Activated naive CD4-positive, alpha-beta T cell treated with anti-CD3 and anti-CD28 coated beads, Interleukin-2, amount 10 ng/mL, durations not matched to agents 7 days and 5 days (primary cell): ENCODE data around the gene ACSL6.

Source experiments
- CTCF ChIA-PET: fragments of 350-600 bp; sonication (Branson Sonifier 250); formaldehyde crosslinking; loops from one replicate; lab custom pipeline; 2021; ENCODE audit warnings: antibody characterized with exemption; lab: Charles Lee
- DNase-seq: peaks from one replicate; pipeline ENCODE4 v3.0.0-alpha.2; 2020
- H3K27ac Mint-ChIP-seq: one replicate; pipeline ENCODE4 v1.8.0; 2021; ENCODE audit warnings: mild to moderate bottlenecking, moderate library complexity, mixed read lengths
- H3K27me3 Mint-ChIP-seq: one replicate; pipeline ENCODE4 v1.8.0; 2021; ENCODE audit warnings: mild to moderate bottlenecking, mixed read lengths
- H3K36me3 Mint-ChIP-seq: one replicate; pipeline ENCODE4 v1.8.0; 2021; ENCODE audit warnings: mixed read lengths
- H3K4me1 Mint-ChIP-seq: one replicate; pipeline ENCODE4 v1.8.0; 2021; ENCODE audit warnings: mixed read lengths
- H3K4me3 Mint-ChIP-seq: one replicate; pipeline ENCODE4 v1.8.0; 2021; ENCODE audit warnings: mild to moderate bottlenecking, moderate library complexity, mixed read lengths
- H3K9me3 Mint-ChIP-seq: one replicate; pipeline ENCODE4 v1.8.0; 2021; ENCODE audit warnings: mixed read lengths

ACSL6 gene

DNA sequence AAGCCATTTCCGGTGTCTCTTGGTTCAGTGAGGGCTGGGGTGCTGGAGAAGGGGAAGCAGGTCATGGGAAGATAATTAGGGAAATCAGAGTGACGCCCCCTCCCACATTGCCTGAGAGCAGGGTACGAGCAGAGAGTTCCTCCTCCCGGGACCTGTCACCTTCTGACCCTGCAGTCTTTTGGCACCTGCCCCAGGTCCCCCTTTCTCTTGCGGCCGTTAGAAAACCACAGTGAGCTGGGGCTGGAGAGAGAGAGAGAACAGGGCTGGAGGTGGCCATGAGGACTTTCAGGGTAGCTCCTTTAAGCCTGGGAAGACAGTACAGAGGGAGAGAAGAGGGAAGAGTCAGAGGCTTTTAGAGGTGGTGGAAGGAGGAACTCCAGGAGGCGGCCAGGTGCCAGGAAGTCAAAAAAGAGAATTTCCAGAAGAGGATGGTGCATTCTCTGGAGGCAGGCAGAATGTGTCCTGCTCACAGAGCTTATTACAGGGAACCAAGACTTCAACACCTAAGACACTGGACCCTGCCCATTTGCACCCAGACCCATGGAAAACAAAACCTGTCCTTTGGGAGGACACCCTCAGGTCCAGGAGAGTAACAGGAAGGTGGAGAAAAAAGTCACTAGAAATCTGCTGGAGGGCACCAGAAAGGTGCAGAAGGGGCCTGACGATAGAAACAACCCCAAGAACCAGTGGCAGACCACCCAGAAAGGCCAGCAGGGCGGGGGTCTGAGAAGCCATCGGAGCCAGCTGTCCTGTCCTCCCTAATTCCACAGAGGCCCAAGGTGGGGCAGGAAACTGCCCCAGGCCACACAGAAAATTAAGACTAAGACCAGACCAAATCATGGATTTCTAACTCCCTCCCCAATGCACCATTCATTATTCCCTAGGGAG is 6.5 kb upstream of the ACSL6 start:
- Mint-ChIP-seq H3K27me3 (peaks cover 57% of the 10 kb centered on the region), H3K4me1 (peaks cover 56% of the 10 kb centered on the region), H3K27ac (no peak overlapping the region), H3K4me3 (no peak overlapping the region), H3K9me3 (no peaks in the 10 kb centered on the region), H3K36me3 (no peaks in the 10 kb centered on the region)
- DNase-seq = no peak
- CTCF ChIA-PET = interaction anchor here (0.7 to 3.7 kb wide), 2 partner anchors 10 to 45 kb away, joined by 3 to 12 read pairs; no protein-coding TSS in a partner anchor

DNA sequence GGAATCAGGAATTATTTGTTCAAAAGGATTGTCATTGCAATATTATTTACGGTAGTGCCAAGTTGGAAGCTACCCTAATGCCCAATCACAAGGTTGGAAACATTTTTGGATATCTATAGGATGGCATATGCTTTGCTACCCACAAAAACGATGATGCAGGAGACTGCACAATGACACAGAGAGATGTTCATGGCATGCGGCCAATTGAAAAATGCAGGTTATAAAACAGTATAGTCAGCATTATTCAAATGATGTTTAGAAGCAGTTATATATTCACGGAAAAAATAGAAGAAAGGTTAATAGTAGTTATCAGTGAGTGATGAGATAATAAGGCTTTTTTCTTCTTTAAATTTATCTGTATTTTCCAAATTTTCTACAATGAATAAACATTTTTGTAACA is 5.9 kb upstream of the ACSL6 start:
- H3K27me3 Mint-ChIP-seq = peaks cover 63% of the 10 kb centered on the region
- H3K4me1 Mint-ChIP-seq = peaks cover 52% of the 10 kb centered on the region
- DNase-seq = no peak
- no peak overlapping the region for H3K27ac Mint-ChIP-seq
- no peaks in the 10 kb centered on the region for H3K9me3 Mint-ChIP-seq
- CTCF ChIA-PET = interaction anchor here (0.7 to 3.7 kb wide), 2 partner anchors 10 to 46 kb away, joined by 3 to 12 read pairs; no protein-coding TSS in a partner anchor
- no peaks in the 10 kb centered on the region for H3K36me3 Mint-ChIP-seq
- no peak overlapping the region for H3K4me3 Mint-ChIP-seq

DNA sequence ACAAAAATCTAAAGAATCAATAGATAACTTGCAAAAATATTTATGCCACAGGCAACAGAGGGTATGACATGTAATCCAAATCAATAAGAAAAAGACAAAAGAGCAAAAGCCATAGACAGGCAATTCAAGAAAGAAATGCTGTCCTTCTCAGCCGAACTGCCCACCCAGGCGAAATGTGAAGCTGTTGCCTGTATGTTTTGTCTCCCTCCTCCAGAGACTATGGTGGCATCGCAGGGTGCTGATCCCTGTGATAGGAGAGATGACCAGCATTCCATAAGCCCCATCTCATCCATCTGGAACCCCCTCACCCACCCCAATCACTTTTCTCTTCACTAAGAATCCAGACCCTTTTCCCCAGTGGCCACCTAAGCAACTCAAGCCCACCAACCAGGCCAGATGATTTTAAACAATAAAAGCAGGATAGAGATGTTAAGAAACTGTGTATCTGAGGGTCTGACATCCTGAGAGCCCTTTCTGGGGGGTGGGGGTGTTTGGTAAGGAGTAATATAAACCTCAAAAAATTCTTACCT is 5.3 kb upstream of the ACSL6 start:
- Mint-ChIP-seq H3K27me3 (peaks cover 69% of the 10 kb centered on the region), H3K27ac (no peak overlapping the region), H3K4me3 (no peak overlapping the region), H3K4me1 (peaks cover 57% of the 10 kb centered on the region), H3K36me3 (no peaks in the 10 kb centered on the region), H3K9me3 (no peaks in the 10 kb centered on the region)
- CTCF ChIA-PET = interaction anchor here (3.7 kb wide), 1 partner anchor 9 kb away, joined by 12 read pairs; no protein-coding TSS in a partner anchor
- DNase-seq = no peak

DNA sequence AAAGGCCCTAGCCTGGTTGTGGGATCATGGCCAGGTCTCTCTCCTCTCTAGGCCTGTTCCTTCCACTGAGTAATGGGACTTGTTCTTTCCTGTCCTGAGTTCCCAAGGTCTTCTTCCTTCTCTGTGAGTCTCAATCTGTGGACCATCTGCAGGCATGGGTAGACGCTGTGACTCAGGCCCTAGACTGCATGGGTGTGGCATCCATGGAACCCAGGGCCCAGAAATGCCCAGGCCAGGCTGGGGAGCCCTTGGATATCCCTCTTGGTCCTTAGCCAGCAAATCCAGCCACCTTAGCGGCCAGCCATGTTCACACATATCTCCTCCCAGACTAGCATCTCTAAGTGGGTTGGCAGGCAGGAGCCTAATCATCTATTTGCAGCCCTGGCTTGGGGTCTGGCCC is 2.3 kb upstream of the ACSL6 start:
- Mint-ChIP-seq H3K27ac (no peak overlapping the region), H3K9me3 (no peaks in the 10 kb centered on the region), H3K4me1 (peaks cover 44% of the 10 kb centered on the region), H3K36me3 (no peaks in the 10 kb centered on the region), H3K27me3 (peaks cover 92% of the 10 kb centered on the region), H3K4me3 (no peak overlapping the region)
- DNase-seq = no peak
- CTCF ChIA-PET = interaction anchor here (1.7 kb wide), 1 partner anchor 424 kb away, joined by 5 read pairs; no protein-coding TSS in a partner anchor

DNA sequence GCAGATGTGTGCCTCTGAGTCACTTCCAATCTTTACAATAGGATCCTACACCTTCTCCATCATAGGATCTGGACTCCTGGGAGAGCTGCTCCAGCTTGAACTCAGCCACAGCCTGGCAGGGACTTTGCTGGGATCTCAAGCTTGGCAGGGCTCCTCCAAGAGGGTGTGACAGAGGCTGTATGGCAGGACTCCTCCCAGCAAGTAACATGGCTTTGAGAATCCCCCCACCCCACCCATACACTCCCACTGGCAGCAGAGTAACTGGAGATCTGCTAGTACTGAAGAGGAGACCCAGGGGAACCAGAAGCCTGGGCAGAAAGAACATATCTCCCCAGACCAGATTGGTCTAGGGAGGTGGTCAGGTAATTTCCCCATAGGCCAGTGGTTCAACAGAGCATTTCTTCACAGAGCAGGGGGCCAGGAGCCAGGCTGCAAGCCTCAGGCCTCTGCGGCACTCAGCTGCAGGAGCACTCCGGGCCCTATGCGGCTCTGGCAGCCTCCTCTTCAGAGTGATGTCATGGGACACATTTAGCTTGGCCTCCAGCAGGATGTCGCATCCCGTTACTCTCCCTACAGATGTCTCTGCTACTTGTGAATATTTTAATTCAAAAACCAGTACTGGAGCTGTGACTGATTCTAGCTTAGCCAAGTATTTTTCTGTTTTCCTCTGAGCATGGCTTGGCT is 1.7 kb upstream of the ACSL6 start:
- Mint-ChIP-seq H3K27ac (no peak overlapping the region), H3K4me3 (no peak overlapping the region), H3K4me1 (peaks cover 43% of the 10 kb centered on the region), H3K36me3 (no peaks in the 10 kb centered on the region), H3K27me3 (peaks cover 95% of the 10 kb centered on the region), H3K9me3 (no peaks in the 10 kb centered on the region)
- DNase-seq = no peak
- CTCF ChIA-PET = interaction anchor here (1.4 to 1.7 kb wide), 2 partner anchors 49 to 424 kb away, joined by 5 to 11 read pairs; no protein-coding TSS in a partner anchor

DNA sequence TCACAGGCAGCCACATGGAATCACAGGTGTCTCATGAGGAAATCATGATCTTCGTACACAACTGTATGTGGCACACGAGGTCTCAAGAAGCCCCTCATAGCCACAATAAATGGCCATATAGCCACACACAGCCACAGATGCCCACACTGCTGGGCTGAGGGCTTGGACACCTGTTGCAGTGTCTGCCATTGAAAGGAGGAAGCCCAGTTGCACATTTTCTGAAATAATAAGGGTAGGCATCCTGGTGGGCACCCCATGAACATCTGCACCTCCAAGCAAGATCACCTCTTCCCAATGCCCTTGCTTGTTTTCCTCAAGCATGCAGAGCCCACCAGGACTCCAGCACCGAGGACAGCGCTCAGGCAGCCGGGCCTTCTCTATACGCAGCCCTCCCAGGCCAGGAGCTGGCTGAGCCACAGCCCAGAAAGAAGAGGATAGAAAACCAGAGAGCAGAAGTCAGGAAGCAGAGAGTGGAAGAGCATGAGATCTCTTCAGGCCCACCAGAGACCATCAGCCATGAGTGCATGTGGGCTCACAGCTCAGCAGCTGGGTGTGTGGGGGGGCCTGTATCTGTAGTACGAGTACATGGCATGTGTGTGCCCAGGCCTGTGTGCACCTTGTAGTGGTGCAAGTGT is 1.0 kb upstream of the ACSL6 start:
- no peak overlapping the region for H3K27ac Mint-ChIP-seq
- peaks cover 92% of the 10 kb centered on the region for H3K27me3 Mint-ChIP-seq
- peaks cover 41% of the 10 kb centered on the region for H3K4me1 Mint-ChIP-seq
- CTCF ChIA-PET = interaction anchor here (1.4 to 8.0 kb wide), 4 partner anchors 50 to 423 kb away, joined by 3 to 211 read pairs (median 8); no protein-coding TSS in a partner anchor
- no peaks in the 10 kb centered on the region for H3K36me3 Mint-ChIP-seq
- no peaks in the 10 kb centered on the region for H3K9me3 Mint-ChIP-seq
- DNase-seq = peak; percentile 57
- H3K4me3 Mint-ChIP-seq = peak overlapping the region; percentile 50

DNA sequence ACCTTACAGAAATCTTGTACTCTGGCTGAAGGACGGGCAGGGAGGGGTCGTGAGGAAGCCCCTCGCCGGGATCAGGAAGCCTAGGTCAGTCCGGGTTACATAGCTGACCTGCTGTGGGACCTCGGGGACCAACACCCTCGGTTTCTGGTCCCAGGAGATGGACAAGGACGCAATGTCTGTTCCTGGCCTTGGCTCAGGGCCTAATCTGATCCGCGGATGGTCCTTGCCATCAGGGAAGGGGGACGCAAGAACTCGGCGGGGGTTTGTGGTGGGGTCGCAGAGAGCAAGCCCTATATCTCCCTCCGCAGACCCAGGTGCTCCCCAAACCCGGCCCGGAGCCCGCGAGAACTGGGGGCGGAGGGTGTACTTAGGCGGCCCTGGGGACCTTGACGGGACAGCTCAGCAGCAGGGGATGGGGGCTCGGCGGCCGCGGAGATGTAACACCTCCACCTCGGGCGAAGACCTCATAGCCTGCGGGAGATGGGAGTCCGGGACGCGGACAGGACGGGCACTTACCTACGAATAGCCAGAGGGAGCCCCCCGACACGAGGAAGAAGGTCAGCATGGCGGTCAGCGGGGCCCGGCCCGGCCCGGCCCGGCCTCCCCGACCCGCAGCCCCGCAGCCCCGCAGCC is 353 bp downstream of the ACSL6 start:
- H3K27ac Mint-ChIP-seq = no peak overlapping the region
- H3K4me3 Mint-ChIP-seq = peak overlapping the region; percentile 67
- no peaks in the 10 kb centered on the region for H3K36me3 Mint-ChIP-seq
- peaks cover 30% of the 10 kb centered on the region for H3K4me1 Mint-ChIP-seq
- no peaks in the 10 kb centered on the region for H3K9me3 Mint-ChIP-seq
- H3K27me3 Mint-ChIP-seq = peaks cover 86% of the 10 kb centered on the region
- CTCF ChIA-PET = interaction anchor here (1.4 to 8.0 kb wide), 4 partner anchors 8 to 421 kb away, joined by 3 to 211 read pairs (median 34); partner anchors contain the start of gene IL3
- DNase-seq = no peak

DNA sequence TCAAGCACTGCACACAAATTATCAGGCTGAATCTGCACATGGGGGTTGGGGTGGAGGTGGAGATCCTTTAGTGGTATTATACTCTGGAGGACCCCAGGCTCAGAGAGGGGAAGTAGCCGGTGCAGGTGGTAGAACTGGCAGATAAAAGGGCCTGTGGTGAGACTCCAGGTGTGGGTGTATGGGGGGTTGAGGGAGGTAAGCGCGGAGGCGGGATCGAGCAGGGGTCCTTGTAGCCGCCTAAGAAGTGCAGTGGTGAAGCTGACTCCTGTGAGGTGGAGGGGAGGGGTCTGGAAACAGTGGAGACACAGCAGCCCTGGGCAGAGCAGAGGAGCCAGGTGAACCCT is 841 bp downstream of the ACSL6 start:
- no peaks in the 10 kb centered on the region for H3K36me3 Mint-ChIP-seq
- H3K9me3 Mint-ChIP-seq = no peaks in the 10 kb centered on the region
- H3K27ac Mint-ChIP-seq = no peak overlapping the region
- H3K27me3 Mint-ChIP-seq = peaks cover 84% of the 10 kb centered on the region
- CTCF ChIA-PET = interaction anchor here (1.3 to 8.0 kb wide), 6 partner anchors 9 to 420 kb away, joined by 3 to 211 read pairs (median 36); partner anchors contain the start of gene IL3
- peaks cover 27% of the 10 kb centered on the region for H3K4me1 Mint-ChIP-seq
- DNase-seq = peak; percentile 20
- H3K4me3 Mint-ChIP-seq = peak overlapping the region; percentile 67

DNA sequence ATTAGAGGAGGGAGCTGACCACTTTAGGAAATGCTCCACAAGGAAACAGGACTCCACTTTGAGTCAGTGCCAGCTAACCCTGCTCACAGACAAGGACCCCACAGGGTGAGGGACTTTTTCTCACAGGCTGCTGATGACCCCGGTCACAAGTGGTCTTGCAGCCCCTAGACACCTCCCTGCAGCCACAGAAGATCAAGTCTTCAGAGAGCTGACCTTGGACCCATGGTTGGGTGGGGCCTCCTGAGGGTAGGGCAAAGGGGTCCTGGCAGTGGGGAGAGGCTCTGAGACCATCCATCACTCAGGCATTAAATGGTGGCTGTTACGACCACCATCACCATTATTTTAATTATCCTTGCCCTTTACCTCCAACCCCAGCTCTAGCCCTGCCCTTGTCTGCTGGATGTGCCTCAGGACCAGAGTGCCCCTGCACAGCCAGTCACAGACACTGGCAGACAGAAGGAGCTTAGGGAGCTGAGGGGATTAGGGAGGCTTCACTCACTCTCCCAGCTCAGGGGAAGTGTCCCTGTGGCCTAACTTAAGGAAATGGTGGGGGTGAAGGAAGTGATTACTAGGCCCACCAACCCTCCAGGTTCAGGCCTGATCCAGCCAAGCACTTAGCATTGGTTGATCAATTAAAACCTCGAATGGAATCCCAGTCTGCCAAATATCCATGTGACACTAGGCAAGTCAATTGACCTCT is 1.6 kb downstream of the ACSL6 start:
- Mint-ChIP-seq H3K4me1 (peaks cover 27% of the 10 kb centered on the region), H3K27me3 (peaks cover 78% of the 10 kb centered on the region), H3K27ac (peak overlapping the region; percentile 26), H3K4me3 (no peak overlapping the region), H3K9me3 (no peaks in the 10 kb centered on the region), H3K36me3 (no peaks in the 10 kb centered on the region)
- DNase-seq = peak; percentile 16
- CTCF ChIA-PET = interaction anchor here (1.3 to 8.0 kb wide), 6 partner anchors 9 to 445 kb away, joined by 3 to 211 read pairs (median 36); partner anchors contain the start of gene IL3

DNA sequence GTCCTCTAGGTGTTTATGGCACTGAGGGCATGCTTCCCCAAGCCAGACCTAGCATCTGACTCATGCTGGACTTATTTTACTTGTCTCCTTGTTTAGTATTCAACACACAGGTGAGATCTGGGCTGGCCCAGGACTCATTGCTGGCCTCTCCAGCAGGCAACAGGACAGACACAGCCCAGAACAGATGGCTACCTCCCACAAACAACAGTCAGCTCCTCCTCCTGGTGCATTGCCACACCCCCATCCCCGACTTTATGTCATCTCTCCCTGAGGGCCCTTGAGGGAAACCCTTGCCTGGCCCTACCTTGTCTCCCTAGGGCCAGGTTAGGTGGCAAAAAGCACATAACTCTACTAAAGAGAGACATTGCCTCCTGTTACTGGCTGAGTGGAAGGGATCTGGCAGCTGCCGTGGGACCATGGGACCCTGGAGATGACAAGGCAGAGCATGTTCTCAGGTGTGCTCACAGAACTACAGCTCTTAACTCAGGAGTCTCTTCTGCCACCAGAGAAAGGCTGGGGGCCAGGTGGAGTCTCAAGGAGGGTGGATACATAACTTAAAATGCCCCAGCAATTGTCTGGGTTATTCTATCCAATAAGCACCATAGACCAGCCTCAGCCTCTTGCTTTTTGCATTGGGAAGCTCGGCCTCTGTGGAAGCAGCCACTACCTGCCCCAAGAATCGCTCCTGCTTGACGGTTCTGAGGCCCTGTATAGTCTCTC is 2.3 kb downstream of the ACSL6 start:
- Mint-ChIP-seq H3K27me3 (peaks cover 76% of the 10 kb centered on the region), H3K4me1 (peaks cover 27% of the 10 kb centered on the region), H3K27ac (no peak overlapping the region)

DNA sequence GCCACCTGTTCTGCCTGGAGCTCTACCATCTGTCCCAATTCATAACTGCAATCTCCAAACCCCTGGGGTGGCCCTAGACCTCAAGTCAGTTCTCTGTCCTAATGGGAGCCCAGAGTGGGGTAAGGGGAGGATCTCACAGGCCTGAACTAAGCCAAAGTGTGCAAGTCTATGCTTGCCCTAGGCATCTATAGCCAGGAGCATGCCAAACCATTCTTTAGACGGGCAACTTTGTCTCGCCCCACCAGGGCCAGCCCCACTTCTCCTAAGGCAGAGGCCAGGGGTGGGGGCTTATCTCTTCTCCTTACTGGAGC is 3.3 kb downstream of the ACSL6 start:
- no peaks in the 10 kb centered on the region for H3K9me3 Mint-ChIP-seq
- no peaks in the 10 kb centered on the region for H3K36me3 Mint-ChIP-seq
- peaks cover 27% of the 10 kb centered on the region for H3K4me1 Mint-ChIP-seq
- no peak overlapping the region for H3K27ac Mint-ChIP-seq
- no peak for DNase-seq
- CTCF ChIA-PET = interaction anchor here (0.6 to 8.0 kb wide), 28 partner anchors 9 to 595 kb away, joined by 3 to 211 read pairs (median 4); partner anchors contain the start of genes FNIP1 and IL3
- peaks cover 76% of the 10 kb centered on the region for H3K27me3 Mint-ChIP-seq
- no peak overlapping the region for H3K4me3 Mint-ChIP-seq

More for the DNA sequence above, 2.3 kb downstream of the ACSL6 start:
- no peak overlapping the region for H3K4me3 Mint-ChIP-seq
- no peaks in the 10 kb centered on the region for H3K9me3 Mint-ChIP-seq
- no peaks in the 10 kb centered on the region for H3K36me3 Mint-ChIP-seq
- CTCF ChIA-PET = interaction anchor here (1.3 to 8.0 kb wide), 9 partner anchors 8 to 586 kb away, joined by 3 to 211 read pairs (median 13); partner anchors contain the start of genes FNIP1 and IL3
- peak; percentile 28 for DNase-seq
